HFF-Myc (cell line): ENCODE data around the gene SORL1.

Experiments
- DNase-seq: peaks from one replicate; pipeline ENCODE4 v3.0.0-alpha.2; 2011; ENCODE audit warnings: low read depth; ENCODE audit errors: extremely low read depth
- H3K4me3 ChIP-seq: replicated peaks from 2 replicates; pipeline ENCODE4 v1.5.1; 2011; ENCODE audit warnings: low read depth, mild to moderate bottlenecking, control low read depth, low read length
- TF ChIP-seq, protein P1 (sequence below): IDR thresholded peaks from 2 replicates; pipeline ENCODE4 v1.5.1; 2012; ENCODE audit warnings: mild to moderate bottlenecking, low read depth, low read length, control low read depth; ENCODE audit errors: missing control alignments

SORL1 gene

DNA sequence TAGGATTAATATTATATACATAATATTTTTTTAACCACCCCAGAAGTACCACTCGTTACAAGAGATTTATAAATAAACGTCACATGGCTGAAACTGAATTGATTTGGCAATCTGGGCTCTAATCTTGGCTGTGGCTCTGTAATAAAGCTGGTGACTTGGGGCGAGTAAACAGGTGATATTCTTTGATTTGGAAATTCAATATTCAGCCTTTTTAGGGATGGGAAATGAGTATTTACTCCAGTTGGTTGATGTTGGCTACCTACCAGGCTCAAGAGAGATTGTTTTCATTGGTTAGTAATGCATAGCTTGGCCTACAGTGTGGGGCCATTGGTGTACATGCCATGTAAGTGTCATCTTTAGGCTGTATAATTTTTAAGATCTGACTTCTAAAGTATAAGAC is 118.3 kb downstream of the SORL1 start:
- no peak overlapping the region for H3K4me3 ChIP-seq
- TF ChIP-seq, protein P1, sequence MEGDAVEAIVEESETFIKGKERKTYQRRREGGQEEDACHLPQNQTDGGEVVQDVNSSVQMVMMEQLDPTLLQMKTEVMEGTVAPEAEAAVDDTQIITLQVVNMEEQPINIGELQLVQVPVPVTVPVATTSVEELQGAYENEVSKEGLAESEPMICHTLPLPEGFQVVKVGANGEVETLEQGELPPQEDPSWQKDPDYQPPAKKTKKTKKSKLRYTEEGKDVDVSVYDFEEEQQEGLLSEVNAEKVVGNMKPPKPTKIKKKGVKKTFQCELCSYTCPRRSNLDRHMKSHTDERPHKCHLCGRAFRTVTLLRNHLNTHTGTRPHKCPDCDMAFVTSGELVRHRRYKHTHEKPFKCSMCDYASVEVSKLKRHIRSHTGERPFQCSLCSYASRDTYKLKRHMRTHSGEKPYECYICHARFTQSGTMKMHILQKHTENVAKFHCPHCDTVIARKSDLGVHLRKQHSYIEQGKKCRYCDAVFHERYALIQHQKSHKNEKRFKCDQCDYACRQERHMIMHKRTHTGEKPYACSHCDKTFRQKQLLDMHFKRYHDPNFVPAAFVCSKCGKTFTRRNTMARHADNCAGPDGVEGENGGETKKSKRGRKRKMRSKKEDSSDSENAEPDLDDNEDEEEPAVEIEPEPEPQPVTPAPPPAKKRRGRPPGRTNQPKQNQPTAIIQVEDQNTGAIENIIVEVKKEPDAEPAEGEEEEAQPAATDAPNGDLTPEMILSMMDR: no peak
- no peak for DNase-seq

DNA sequence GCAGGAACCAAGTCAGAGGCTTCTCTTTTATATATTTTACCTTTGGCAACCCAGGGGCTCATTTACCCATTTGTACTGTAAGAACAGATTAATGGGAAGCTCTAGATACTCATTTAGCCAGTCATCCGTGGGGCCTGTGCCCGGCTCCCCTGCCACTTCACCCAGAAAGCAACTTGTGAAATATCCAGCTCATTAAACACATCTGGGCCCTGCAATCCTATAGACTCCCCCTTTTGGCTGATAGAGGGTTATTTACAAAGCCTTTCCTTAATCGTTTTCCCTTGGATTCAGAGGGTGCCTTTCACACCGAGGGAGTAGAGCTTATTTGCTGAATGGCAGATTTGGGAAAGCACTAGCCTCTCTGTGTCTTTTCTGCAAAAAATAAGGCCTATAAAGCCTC is 119.4 kb downstream of the SORL1 start:
- TF ChIP-seq, protein P1: no peak
- no peak for DNase-seq
- no peak overlapping the region for H3K4me3 ChIP-seq

DNA sequence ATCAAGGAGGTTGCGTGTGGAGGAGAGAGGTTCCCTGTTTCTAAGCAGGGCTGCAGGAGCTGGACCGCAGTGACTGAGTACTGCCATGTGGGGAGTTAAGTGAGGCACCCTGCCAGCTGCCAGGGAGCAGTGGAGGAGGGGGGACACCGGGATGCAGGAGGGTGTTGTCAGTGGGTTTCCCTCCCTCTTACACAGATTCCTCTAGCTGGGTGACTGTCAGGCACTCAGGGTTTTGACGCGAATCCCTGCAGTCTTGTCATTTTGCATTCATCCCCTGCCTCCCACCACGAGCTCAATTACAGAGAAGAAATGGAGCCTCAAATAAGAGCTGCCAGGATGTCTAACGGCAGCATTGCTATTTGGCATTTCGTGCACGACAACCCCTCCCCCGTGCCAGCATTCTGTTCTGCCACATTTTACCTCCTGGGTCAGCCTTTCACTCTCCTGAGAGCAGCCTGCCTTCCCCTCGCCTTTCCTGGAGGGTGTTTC is 120.5 kb downstream of the SORL1 start:
- no peak overlapping the region for H3K4me3 ChIP-seq
- DNase-seq: no peak
- TF ChIP-seq, protein P1: no peak

DNA sequence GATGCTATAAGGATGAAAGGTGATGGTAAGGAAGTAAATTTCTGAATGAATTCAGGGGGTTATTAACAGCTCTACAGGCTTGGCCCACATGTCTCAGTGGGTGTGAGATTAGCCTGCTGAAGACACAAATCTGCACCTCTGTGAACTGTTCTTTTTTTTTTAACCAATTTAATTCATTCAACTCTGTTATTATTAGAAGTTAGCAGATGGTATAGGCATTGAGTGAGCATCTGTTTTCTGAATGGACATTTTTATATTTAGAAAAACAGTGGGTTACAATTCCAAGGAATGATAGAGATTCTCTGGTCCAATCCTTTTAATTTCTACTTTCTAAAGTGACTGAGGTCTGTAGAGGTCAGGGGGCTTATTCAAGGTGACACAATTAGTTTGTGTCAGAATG is 122.7 kb downstream of the SORL1 start:
- TF ChIP-seq, protein P1: no peak
- no peak overlapping the region for H3K4me3 ChIP-seq
- no peak for DNase-seq

DNA sequence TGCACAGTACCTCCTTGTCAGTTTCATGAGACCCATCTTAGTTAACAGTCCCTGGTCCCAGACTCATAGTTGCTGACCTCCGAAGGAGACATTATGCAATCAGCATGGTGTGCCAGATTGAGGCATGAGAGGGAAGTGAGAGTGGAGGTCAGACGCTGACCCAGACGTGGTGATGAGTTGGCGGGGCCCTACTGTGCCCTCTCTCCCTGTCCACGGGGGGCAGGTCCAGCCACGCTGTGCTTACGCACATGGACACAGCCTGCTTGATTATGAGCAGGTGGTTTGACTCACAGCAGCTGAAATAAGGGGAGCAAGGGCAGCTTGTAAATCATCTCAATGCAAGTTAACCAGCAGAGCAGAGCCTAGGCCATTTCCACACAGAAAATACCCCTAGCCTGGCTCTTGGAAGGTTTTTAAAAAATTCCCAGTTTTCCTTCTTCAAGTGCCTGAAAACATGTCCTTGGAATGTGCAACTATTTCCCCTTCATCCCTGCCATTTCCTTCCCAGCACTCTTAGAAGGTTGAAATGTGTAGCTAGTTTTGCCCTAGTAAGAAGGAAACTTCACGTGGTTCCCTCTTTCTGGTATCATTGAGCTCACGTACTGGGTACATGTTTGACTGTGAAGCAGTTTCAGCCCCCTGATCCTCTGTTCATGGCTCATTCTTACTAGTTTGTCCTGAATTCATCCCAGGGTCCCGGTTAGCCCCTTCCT is 123.3 kb downstream of the SORL1 start:
- H3K4me3 ChIP-seq: no peak overlapping the region
- TF ChIP-seq, protein P1: no peak
- no peak for DNase-seq

DNA sequence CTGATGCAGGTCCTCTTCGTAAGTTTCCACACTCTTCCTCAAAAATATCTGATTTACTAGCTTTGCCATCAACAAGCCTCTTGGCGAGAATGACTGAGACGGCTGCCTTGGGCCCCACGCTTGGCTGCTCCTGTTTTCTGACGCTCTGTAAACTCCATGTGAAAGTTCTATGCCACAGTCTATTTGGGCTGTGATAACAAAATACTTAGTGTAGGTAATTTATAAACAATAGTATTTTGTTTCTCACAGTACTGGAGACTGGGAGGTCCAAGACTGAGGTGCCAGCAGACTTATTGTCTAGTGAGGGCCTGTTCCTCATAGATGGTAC is 123.8 kb downstream of the SORL1 start:
- no peak for DNase-seq
- TF ChIP-seq, protein P1: no peak
- no peak overlapping the region for H3K4me3 ChIP-seq

DNA sequence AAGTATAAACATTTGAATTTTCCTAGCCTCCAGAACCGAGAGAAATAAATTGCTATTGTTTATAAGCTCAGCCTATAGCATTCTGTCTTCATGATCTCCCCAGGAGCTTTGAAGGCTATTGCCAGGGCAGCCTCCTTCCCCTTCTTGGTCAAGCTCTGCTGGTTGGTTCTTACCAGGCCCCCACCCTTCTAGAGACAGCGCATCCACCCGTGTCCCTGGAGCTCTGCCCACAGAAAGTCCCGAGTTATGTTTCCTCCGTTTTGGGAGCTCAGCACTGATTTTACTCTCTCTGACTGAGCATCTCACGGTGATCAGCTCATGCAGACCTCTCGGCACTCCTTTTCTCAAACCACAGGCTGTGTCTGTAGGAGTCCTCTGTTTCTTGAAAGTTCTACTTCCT is 124.4 kb downstream of the SORL1 start:
- H3K4me3 ChIP-seq: no peak overlapping the region
- no peak for DNase-seq
- TF ChIP-seq, protein P1: no peak
